Hematopoietic multipotent progenitor cell treated with erythropoietin and hydrocortisone succinate and interleukin-3 and kit ligand, for 15 days (in vitro differentiated cells): Measurements from ENCODE around the gene GSTP1.
"Not testable (repeated sequence)": the region's sequence is repeated elsewhere in the genome, so short reads cannot be mapped to it uniquely, and the experiment has no call there.

ENCODE experiments used
- DNase-seq: peaks from one replicate; pipeline ENCODE4 v3.0.0-alpha.2; 2015; ENCODE audit warnings: low spot score

GSTP1 gene

GRCh38 chr11:67583247-67584204, at the start of gene GSTP1:
Gene GSTP1 (plus strand): TSS chr11:67583812. CDS start chr11:67583844, 32 bp downstream.
- DNase-seq: peak; percentile 47

- DNase-seq: no peak
These were observed 49.4 kb upstream of the GSTP1 start for GRCh38 chr11:67534070-67534679.

- DNase-seq: no peak
These were observed 48.1 kb upstream of the GSTP1 start for GRCh38 chr11:67535561-67535960.

DNA sequence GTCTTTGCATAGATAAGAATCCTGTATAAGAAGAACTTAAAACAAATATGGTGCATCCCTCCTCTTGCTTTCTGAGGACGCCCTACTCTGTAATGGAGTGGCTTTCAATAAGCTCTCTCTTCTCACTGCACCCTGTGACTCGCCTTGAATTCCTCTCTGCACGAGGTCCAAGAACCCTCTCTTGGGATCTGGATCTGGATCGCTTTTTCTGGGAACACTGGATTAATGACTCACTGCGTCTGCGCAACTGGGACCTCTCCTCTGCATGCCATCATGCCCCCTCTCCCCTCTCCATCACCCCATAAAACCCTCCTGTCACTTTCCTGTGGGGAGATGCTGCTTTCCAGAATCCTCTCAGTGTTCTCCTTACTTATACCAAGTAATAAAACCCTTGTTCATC, 45.3 kb upstream of the GSTP1 start:
- no peak for DNase-seq

GRCh38 chr11:67538823-67539505, 44.6 kb upstream of the GSTP1 start:
- DNase-seq: no peak

GRCh38 chr11:67539550-67539949, 44.1 kb upstream of the GSTP1 start:
- DNase-seq: no peak

DNA sequence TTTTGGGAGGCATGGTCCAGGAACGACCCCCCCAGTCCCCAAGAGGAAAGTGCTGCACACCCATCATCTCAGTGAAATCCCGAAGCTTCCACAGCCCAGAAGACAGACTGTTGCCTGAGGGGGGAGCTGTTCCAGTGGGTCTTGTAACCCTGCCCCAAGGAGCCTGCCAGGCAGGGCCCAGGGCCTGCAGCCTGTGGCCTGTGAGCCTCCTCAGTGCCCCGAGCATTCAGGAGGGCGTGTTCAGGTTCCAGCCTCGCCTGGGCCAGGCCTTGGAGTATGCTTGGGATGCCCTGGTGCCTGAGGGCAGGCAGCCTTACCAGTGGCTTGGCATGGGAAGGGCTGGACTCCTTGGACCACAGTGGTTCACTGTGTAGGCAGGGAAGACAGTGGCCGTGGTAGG, 42.4 kb upstream of the GSTP1 start:
- no peak for DNase-seq

DNA sequence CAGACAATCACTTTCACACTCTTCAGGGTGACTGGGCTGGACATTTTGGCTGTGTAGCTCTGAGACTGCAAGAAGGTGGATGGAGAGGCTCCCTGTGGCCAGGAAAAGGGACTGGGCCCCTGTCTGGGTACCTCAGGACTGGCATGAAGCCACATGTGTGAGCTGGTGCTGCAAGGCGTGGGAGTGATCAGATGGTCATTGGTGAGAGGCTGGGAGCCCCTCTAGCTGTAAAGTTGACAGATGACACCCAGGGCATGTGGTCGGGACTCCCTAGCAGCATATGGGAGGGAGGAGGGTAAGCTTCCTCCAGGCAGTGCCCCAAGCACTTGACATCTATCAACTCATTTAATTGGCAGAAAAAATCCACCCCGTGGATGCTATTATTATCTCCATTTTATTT, 41.4 kb upstream of the GSTP1 start:
- no peak for DNase-seq

- DNase-seq: no peak
These were observed 40.6 kb upstream of the GSTP1 start for GRCh38 chr11:67542971-67543370.

DNA sequence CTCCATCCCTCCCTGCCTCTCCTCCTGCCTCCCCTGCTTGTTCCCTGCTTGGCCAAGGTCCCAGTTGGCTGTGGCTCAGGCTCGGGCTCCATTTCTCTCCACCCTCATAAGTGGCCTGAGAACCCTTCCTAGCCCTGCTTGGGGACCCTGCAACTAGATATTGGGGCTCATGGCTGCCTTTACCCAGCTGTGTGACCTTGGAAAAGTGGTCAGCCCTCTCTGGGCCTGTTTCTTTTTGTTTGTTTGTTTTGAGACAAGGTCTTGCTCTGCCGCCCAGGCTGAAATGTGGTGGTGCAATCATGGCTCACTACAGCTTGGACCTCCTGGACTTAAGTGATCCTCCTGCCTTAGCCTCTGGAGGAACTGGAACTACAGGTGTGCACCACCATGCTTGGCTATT, 40.0 kb upstream of the GSTP1 start:
- no peak for DNase-seq

DNA sequence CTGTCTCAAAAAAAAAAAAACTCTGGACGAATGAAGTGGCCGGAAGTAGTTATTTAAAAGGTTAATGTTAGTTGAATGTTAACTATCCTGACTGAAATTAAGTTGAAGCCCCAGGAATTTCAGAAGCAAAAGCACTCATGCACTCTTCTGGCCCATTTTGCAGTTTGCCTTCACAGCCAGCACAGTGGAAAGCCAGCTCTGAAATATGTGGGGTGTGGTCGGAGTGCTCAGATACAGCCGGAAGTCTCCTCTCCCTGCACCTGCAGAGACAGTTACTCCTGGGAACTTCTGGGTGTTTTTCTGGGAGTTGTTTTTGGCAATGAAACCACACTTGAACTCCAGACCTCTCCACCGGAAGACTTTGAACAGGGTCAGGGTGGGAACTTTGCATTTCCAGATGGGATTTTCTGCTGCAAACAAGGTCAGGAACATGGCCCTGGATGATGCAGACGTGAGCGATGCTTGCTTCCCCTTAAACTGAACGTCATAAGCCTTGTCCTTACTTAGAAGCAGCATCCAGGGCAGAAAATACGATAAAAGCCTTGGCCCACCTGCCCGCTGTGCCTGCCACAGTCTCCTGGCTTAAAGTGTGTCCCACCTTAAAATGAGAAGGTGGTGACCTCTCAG, 38.9 kb upstream of the GSTP1 start:
- DNase-seq: no peak

DNA sequence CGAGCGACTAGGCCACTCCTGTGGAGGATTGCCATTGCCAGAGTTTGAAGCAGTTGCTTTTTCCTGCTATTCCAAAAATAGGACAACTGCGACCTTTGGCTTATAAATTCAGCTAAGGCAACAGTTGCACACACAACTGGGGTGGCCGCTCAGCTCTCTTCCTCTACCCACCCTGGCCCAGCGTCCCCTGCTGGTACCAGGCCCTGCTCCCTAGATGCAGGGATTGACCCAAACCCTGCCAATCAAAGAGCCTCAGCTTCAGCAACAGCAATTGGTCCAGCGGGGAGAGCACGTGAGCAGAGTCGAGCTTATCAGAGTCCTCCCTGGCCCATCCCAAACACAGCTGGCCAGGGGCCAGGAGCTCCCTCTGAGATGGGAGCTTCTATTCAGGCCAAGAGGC, 38.3 kb upstream of the GSTP1 start:
- DNase-seq: peak; percentile 57

DNA sequence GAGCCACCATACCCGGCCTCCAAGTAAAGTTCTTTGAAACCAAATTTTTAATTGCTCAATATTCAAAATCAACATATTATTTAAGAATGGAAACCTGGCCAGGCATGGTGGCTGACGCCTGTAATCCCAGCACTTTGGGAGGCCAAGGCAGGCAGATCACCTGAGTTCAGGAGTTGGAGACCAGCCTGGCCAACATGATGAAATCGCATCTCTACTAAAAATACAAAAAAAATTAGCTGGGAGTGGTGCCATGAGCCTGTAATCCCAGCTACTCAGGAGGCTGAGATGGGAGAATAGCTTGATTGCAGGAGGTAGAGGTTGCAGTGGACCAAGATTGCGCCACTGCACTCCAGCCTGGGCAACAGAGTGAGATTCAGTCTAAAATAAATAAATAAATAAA, 35.5 kb upstream of the GSTP1 start:
- DNase-seq: not testable (repeated sequence)

DNA sequence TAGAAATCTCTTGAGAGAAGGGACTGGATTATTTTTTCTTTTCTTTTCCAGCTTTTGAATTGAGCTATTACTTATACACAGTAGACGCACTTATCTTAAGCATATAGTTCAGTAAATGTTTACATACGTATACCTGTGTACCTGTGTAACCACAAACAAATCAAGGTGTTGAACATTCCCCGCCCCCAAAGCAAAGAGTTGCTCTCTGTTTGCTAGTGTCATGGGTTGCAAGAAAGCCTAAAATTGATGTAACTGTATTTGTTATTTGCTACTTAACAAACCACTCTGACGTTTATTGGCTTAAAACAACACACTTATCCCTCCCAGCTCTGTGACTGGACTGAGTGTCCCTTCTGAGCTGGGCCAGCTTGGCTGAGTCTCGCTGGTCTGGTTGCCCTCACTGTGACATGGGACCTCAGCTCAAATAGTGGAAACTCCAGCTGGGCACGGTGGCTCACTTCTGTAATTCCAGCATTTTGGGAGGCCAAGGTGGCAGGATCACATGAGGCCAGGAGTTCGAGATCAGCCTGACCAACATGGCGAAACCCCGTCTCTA, 35.0 kb upstream of the GSTP1 start:
- no peak for DNase-seq

GRCh38 chr11:67551127-67551526, 32.5 kb upstream of the GSTP1 start:
- no peak for DNase-seq

- DNase-seq: not testable (repeated sequence)
These were observed 31.9 kb upstream of the GSTP1 start for GRCh38 chr11:67551697-67552096.

- no peak for DNase-seq
These were observed 27.4 kb upstream of the GSTP1 start for GRCh38 chr11:67556244-67556643.

DNA sequence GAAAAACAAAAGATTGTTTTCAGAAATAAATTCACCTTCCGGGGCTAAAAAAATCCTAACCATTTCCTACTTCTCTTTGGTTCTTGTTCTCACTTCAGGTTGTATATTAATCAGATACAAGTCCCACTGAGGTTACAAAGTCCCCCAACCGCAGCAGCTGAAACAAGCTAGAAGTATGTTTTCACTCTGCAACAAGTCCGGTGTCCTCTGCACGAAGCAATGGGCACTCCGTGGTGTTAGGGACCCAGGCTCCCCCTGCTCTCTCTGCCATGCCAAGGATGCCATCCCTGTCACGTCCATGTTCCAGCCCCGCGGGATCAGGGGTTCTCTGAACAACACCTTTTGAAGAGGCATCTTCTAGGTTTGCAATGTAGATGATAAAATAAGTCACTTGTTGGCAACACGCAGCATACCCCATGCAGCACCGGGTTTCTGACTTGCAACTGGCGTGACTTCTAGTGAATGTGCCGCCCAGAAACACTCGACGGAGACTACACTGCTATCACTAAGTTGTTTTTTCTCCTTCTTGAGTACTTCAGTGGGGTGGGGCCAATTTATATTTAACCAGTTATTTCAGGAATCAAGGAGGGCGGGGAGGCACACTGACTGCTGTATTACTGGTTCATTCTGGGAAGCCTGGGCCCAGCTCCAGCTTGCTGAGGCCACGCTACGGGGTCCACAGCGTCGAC, 25.4 kb upstream of the GSTP1 start:
- DNase-seq: no peak

DNA sequence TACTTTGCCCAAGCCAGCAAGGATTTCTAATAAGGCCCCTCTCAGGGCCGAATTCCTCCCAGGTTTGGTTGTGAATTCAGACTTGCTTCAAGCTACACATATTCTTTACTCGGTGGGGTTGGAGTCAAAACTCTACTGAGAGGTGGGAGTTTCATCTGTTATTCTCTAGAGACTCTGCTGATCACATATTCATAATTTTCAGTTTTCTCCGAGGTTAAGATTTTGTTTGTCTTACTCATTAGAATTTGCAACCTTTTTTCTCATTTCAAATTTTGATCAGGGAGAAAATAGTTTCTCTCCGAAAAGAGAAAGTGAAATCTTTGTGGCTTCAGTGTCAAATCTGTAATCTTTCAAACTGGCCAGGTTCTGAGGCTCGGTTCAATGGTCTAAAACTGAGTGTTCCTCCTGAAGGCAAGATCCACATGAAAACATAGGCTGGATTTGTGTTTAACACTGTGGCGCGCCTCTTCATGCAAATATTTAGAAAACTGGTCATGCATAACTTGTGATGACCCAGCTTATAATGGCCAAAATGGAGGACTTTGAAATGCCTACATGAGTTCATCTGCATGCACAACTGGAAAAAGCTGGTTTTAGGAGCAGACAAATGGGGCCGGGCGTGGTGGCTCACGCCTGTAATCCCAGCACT, 21.5 kb upstream of the GSTP1 start:
- no peak for DNase-seq

DNA sequence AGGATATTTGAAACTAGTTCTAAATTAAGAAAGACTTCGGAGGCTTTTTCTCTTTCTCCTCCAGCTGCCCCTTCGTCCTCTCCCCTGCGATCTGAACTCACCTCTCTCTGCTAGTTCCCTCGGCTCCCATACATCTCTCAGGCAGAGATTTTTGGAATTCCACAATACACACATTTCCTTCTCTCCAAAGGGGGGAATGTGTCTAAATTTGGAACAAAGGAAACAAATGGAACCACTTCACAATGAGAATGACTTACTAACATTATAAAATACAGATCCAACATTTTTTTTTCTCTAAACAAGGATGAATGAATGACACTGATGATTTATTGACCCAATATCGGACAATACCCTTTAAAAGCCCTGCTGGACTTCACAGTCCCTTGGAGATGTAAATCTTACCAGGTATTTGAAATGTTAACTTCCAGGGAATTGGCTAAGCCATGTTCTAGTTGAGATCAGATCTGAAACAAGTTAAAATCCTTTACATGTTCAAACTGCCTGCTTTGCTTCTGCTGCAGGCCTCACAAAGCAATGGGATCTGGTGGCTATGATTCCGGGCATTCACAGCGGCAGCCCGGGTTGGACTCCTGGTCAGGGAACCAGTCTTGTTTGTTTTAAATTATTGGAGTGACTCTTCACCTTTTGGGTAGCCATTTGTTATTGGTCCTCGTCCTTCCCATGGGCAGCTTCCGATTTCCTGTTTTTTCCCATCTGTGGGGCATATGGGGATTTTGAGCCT, 20.5 kb upstream of the GSTP1 start:
- no peak for DNase-seq
